ENCODE measurements around the gene BMI1.

DNA sequence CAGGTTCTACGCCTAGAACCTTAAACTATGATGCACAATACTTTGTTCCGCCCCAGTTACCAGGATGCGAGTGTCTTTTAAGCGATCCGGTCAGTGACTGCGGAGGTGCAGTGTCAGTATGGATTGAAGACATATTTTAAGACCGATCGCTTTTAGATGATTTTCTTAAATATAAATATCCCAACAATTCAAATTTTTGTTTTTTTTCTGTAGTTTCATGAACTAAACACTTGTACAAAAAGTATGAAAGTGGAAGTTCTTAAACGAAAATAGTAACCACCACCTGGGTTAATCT lies 3.9 kb upstream of the BMI1 start:
- TF ChIP-seq CTCF (IDR thresholded peaks at IDR 0.05 in 2 of 3, conservative IDR thresholded peaks at IDR 0.05 in 1 of 3; ENCODE audit: borderline replicate concordance in 1 of 3, insufficient read depth in 1 of 3, low read depth in 2 of 3, low read length in 2 of 3) (no peak), TCF7L2 (IDR thresholded peaks at IDR 0.05; ENCODE audit: borderline replicate concordance, extremely low read depth, insufficient read depth, insufficient read length) (no peak), POLR2AphosphoS5 (IDR thresholded peaks at IDR 0.05; ENCODE audit: low read depth, low read length) (no peak), YY1 (IDR thresholded peaks at IDR 0.05; ENCODE audit: extremely low read depth, insufficient replicate concordance, low read depth, low read length) (no peak), SIN3A (IDR thresholded peaks at IDR 0.05; ENCODE audit: low read depth) (no peak), POLR2A (IDR thresholded peaks at IDR 0.05; ENCODE audit: borderline replicate concordance, extremely low read depth, insufficient read depth, insufficient read length) (no peak), EZH2 (IDR thresholded peaks at IDR 0.05) (no peak)
- TF ChIP-seq, protein P1, sequence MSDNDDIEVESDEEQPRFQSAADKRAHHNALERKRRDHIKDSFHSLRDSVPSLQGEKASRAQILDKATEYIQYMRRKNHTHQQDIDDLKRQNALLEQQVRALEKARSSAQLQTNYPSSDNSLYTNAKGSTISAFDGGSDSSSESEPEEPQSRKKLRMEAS (IDR thresholded peaks at IDR 0.05): no peak
